GM18870 (cell line): ENCODE results near the gene APOL2.
"Not testable (repeated sequence)": the region's sequence is repeated elsewhere in the genome, so short reads cannot be mapped to it uniquely, and the experiment has no call there.

Source experiments
- ATAC-seq: cut with Tn5 transposase; IDR thresholded peaks from one replicate; pipeline ENCODE4 v1.9.1; 2021; ENCODE audit warnings: moderate library complexity; ENCODE audit not compliant: unreplicated experiment

Gene APOL2

DNA sequence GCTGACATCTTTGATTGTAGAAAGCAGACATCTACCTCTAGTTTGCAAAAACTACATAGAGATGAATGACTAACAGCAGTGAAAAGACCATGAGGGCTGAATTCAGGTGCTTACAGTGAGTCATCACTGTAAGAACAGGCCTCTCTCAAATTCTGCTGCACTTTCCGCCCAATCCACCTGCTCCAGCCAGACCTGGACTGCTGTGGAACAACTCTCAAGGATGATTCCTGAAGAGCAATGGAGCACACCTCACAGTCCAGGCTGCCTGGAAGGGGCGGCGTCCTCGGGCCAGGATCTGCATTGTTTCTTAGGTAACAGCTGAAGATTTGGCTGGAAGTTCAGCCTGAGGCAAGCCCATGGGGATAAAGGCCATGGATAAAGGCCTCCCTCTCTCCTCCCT, 15.1 kb downstream of the APOL2 start:
- ATAC-seq, result no peak

DNA sequence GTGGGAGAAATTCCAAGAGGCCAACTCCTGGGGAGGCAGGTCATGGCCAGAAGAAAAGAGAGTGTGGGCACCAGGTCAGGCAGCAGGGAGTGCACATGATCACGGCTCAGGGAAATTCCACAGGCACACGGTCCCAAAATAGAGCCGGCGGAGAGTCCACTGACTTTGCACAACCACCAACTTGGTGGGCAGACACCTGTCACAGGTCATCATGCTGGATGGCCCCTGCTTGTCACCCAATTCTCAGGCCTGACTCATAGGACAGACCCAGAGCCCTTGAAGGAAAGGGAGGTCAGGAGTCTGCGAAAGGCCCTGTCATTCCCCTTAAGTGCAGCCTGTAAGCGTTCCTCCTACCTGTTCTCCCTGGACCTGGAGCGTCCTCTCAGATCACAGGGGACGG, 15.8 kb downstream of the APOL2 start:
- ATAC-seq, result no peak

DNA sequence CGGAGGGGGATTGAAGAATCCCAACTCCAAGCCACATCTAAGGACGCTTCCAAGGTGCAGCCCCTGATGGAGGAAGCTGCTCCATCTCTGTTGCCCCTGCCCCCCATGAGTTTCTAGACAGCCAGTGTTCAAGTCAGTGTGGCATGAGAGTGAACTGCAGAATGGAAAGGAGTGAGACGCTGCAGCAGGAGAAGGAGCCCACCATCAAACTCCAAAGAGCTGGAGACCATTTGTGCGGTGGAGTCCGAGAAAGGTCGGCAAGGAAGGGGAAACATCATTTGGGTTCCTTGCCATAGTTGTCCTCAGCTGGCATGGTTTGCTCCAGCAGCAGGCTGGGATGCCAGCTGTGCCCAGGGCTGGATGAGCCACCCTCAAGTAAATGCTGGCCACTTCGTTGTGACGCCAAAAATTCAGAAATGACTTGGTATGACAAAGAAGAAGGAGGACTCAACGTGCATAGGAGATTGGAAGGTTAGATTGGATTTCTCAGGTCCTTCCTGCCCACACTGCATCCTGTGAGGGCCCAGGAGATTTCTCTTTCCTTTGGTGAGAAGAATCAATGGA, 16.4 kb downstream of the APOL2 start:
- no peak for ATAC-seq

DNA sequence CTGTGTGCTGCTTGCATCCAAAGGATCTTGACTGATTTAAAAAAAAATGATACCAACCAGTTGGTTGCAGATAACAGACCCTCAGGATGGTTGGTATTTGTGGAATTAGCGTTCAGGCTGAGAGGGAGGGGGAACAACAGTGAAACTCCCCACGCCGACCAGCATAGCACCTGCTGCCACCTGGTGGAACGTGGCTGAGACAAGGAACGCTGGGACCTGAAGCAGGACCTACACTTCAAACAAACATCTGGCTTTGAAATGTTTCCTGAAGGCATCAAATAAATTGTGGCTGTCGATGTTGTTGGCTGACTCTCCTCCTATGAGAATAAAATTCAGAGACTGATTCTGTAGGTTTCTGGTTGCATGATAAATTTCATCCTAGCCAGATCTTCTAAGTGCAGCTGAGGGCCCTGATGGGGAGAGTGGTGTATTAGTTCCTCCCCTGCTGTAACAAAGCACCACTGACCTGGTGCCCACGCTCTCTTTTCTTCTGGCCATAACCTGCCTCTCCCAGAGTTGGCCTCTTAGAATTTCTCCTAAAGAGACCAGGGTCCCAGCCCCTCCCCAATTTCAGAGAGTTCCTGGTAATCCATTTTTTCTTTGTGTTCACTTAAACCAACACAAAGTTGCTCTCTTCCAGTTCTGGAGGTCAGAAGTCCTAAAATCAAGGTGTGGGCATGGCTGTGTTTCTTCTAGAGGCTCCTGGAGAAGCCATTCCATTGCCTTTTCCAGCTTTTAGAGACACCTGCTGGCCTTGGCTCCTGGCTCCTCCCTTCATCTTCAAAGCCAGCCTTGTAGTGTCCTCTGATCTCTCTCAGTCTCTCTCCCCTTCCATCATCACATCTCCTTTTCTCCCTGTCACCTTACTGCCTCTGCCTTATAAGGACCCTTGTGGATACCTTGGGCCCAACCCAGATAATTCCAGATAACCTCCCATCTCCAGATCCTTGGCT, 17.3 kb downstream of the APOL2 start:
- ATAC-seq, result no peak

DNA sequence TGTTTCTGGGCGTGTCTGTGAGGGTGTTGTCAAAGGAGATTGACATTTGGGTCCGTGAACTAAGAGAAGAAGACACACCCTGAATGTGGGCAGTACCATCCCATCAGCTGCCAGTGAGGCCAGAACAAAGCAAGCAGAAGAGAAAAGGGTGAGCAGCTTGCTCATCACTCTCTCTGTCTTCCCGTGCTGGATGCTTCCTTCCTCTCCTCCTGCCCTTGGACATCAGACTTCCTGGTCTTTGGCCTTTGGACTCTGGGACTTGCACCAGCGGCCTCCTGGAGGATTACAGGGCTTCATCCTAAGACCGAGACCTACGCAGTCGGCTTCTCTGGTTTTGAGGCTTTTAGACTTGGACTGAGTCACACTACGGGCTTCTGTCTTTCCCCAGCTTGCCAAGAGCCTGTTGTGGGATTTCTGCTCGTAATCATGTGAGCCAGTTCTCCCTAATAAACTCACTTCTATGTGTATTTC, 18.8 kb downstream of the APOL2 start:
- no peak for ATAC-seq

DNA sequence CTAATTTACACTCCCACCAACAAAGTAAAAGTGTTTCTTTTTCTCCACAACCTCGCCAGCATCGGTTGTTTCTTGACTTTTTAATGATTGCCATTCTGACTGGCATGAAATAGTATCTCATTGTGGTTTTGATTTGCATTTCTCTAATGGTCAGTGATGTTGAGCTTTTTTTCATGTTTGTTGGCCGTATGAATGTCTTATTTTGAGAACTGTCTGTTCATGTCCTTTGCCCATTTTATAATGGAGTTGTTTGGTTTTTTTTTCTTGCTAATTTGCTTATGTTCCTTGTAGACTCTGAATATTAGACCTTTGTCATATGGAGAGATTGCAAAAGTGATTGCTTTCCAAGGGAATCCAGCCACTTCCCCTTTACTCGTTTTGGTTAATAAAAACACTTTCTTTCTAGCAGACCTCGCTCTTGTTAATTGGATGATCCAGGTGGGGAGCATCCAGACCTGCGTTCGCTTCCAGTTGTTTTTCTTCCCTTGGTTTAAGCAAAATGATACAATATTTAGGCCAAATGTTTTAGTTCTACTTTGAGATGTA, 20.6 kb downstream of the APOL2 start:
- no peak for ATAC-seq

DNA sequence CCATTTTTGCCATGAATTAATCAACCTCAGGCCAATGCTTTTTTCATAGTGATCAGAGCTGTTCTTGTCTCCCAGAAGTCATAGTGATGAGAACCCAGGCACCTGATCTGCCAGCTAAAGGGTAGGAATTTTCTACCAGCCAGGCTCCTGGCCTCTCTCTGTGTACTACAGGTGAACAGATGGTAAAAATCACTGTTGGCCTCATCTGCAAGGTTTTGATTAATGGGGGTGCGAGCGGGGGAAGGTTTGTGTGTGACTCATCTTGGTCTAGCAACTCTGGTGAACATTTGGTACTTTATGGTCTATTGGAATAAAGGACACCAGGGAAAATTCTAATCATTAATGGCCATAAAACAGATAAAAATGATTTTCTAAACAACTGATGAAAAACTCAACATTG, 23.3 kb downstream of the APOL2 start:
- no peak for ATAC-seq

DNA sequence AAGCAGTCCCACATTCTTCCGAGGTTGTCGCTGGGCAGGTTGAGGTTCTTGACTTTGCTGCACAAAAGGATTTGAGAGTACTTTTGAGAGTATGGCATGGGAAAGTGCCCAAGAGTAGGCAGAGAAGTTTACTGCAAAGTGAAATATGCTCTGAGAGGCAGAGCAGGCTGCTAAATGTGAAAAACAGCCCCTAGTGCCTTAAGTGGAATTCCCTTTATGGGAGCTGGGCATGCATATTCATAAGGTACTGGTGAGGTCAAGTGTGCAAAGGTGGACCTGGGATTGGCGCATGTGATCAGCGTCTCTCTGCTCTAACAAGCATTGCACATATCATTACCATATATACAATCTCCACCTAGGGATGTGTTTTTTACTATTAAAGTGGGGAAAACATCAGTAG, 25.7 kb downstream of the APOL2 start:
- ATAC-seq, result no peak

DNA sequence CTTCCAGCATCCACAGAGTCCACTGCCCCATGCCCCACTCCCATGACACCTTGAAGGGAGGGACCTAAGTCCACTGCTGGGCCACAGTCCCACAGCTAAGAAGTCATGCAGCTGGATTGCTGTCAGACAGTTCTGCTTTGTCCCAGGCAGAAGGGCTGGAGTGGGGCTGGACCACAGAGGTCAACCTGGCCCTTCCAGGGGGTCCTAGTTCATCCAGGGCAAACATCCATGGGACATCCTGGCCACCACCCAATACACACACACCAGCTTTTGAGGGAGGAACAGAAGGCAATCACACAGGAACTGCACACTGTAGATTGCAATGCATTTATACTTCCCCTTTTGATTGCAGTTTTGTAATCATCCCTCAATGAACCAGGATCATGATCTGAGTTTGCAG, 26.4 kb downstream of the APOL2 start:
- no peak for ATAC-seq

DNA sequence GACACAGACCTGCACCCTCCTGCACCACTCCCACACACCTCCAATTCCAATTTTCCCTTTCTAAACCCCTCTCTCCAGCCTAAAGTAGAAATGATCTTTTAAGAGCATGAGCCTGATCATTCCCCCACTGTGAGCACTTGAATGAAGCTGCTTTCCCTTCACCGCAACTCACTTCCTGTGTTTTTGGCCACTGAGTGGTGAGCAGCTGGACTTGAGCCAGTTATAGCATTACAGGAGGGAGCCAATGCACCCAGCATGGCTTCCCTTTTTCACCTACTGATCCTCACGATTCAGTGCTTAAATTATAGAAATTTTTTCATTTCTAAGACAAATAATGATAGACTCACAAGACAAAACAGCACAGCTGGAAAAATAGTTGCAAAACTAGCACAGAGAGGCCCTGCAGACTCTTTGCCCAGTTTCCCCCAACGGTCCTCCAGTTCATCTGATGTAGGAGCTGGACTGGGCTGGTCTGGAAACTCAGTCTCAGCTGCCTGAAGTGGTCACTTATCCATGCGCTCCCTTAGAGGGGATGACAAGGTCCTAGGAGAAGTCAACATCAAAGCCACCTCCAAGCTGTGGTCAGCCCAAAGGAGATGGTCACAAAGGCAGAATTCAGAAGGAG, 28.0 kb downstream of the APOL2 start:
- ATAC-seq, result no peak

DNA sequence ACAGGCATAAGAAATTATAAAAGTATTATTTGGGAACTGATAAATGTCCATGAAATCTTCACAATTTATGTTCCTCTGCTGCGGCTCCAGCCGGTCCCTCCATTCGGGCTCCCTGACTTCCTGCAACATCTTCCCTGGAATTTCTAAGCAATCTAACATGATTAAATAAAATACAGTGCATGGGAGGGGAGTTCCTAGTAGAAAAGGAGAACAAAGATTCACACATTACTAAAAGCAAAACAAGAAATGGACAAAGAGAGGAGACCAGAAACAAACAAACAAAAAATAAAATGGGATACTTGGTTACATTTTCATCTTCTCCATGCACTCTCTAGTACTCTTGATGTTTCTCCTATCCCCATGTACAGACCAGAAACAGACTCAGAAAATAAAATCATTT, 29.1 kb downstream of the APOL2 start:
- ATAC-seq, result no peak

DNA sequence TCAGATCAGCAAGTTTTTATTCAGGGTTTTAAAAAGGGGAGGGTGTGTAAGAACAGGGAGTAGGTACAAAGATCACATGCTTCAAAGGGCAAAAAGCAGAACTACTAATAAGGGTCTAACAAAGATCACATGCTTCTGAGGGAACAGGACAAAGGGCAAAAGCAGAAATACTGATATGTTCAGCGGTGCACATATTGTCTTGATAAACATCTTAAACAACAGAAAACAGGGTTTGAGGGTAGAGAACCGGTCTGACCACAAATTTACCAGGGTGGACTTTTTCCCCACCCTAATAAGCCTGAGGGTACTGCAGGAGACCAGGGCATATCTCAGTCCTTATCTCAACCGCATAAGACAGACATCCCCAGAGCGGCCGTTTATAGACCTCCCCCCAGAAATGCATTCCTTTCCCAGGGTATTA, 29.8 kb downstream of the APOL2 start:
- ATAC-seq, result not testable (repeated sequence)

DNA sequence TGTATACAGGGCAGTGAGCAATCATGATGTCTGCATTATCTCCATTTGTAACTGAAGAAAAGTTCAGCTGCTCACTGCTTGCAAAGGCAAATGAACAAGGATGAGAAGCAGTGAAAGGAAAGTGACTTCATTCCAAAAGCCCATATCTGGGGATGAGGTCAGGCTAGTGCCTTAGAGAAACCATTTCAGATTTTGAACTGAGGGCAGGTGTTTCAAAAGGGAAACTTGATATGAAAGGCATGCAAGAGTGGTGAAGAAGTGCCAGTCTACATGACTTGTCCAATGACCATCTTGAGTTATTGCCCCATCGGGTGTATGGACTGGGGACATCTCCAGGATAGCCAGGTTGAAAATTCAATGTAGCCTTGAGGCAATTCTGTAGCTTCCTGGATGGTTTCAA, 30.4 kb downstream of the APOL2 start:
- ATAC-seq, result no peak

DNA sequence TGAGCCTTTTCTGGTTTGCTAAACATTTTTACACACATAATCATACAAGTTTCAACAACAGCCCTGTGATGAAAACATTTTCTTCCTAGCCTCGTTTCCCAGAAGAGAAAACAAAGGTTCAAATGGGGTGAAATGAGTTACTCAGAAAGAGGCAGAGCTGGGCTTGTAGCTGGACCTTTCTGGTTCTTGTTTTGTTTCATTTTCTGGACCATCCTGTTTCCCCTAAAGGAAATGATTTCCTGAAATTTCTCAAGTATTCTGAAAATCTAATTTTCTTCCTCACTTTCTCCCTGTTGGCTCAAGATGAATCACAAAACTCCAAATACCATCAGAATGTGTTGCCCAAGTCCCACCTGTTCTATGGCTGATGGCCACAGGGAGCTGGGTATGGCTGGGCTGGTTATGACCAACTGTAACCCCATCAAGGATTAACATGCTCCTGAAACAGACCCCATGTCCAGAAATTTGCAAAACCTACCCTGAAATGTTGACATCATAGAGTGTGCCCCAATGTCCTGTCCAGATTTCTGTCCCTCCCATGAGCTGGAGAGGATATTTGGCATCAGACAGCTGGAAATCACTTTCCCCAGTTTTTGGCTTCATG, 31.1 kb downstream of the APOL2 start:
- ATAC-seq, result no peak

DNA sequence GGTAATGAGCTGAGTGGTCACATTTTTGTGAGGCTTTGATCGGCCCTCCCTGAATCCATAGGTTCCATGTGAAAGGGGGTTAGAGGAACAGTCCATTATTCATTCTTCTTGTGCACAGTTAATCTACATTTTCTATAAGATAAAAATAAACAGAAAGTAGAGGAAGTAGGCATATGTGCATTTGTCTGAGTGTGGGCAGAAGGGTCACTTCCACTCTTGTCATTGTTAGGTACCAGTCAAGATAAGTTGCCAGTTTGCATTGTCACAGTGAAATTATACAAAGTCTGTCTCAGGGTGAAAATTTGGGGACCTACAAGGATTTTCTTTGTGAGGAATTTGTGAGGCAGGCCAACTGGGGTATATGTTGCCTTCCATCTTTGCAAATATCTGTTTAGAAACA, 33.1 kb downstream of the APOL2 start:
- ATAC-seq, result no peak

DNA sequence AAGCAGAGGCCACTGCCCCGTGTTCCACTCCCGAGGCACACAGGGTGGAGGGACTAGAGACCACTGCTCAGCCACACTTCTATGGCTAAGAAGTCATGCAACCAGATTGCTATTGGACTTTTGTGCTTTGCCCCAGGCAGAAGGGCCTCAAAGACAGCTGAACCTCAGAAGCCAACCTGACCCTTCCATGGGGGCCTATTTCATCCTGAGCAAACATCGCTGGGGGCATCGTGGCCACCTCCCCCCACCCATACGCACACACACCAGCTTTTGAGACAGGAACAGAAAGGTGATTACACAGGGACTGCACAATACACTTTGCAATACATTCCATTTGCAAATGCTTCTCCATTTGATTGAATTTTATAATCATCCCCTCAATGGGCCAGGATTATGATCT, 33.8 kb downstream of the APOL2 start:
- not testable (repeated sequence) for ATAC-seq

DNA sequence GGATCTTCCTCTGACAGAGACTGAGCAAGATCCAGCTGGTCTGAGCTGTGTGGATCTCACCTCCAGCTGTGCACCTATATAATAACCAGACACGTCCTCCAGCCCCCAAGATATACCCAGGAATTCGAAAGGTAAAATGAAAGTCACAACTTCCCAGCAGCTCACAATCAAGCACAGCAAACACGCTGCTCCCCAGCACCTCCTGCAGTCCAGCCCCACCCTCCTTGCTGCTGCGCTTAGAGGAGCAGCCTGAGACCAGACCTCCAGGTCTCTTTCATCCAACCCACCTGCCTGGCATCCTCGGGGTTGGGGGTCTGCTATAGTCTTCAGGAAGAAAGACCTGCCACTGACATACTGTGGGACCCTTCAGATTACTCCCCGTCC, 34.7 kb downstream of the APOL2 start:
- ATAC-seq, result no peak

DNA sequence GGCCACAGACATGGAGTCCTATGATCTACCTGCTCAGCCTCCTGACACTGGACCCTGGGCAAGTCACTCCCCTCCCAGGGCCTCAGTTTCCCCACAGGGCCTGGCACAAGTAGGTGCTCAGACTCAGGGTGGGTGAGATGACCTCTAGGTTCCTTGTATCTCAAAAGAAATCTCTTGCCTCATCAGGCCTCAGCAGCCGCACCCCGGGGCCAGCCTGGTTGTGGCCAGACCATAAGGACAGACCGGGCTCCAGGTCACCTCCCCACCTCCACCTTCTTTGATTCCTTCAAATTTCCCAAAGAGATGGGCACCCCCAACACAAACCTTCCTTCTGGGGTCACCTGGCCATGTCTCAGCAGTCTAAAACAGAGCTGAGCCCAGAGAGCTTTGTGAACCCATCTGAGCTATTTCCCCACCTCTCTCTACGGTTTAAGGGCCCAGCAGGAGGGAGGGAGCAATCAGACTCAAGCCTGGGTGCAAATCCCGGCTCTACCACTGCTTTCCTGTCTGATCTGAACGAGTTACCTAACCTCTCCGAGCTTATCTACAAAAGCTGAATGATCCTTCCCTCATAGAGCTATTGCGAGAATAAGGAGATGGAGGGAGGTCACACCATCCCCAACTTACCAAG, 35.2 kb downstream of the APOL2 start:
- no peak for ATAC-seq

DNA sequence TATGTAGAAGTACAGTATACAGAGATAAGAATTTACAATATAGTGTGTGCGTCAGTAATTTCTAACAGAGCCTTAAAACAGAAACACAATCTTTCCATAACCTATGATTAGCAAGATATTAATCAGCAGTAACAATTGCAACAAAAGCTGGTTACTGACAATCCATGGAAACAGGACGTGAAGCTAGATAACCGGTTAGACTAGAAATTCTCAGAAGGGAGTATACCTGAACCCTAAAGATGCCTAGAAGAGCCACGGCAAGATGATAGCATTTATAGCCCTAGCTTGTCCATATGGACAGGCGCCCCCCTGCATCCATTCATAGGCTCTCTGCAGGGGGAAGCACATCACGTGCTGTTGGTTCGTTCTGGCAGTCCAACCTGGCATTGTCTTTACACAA, 35.9 kb downstream of the APOL2 start:
- not testable (repeated sequence) for ATAC-seq

DNA sequence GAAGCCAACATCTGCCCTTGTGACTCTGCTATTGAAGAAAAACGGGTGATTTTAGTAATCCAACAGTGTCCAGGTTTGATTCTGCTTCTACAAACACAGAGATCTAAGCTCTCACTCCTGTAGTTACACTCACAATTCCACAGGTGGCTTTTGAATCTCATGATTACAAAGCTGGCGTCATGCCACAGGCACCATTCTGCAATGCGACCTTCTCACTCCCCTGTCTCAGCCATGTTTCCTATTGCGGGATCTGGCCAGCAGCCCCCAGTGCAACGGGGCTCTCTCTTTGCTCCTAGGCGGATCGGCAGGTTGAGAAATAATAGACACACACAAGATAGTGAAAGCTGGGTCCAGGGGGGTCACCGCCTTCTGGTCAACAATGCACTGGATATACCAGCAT, 36.4 kb downstream of the APOL2 start:
- not testable (repeated sequence) for ATAC-seq
